Tibial nerve (tissue), 4 donors: ENCODE data around the gene ADI1. TPM values are rescaled to one million over a fixed set of nuclear protein-coding genes. Genes with fewer than 3 reads are reported as not detected.

Source experiments
- DNase-seq, 2 donors: peaks; one replicate each; pipeline ENCODE4 v3.0.0-alpha.2; 2019; ENCODE audit warnings: low spot score in 2 of 2
- H3K27ac ChIP-seq, 4 donors: fragments of 200-600 bp; sonication (generic) in 3 of 4; one replicate each; pipeline ENCODE4 v1.5.1; 2017 to 2019; ENCODE audit warnings: mild to moderate bottlenecking in 1 of 4
- H3K27me3 ChIP-seq, 2 donors: fragments of 200-600 bp; sonication (generic) in 1 of 2; one replicate each; pipeline versions ENCODE4 v1.5.1 to v1.6.0; 2017 to 2019
- H3K36me3 ChIP-seq, 3 donors: fragments of 200-600 bp; sonication (generic); one replicate each; pipeline ENCODE4 v1.5.1; 2018 to 2019
- H3K4me1 ChIP-seq, 4 donors: fragments of 200-600 bp; sonication (generic) in 3 of 4; one replicate each; pipeline ENCODE4 v1.5.1; 2017 to 2019
- H3K4me3 ChIP-seq, 4 donors: fragments of 200-600 bp; sonication (generic) in 3 of 4; one replicate each; pipeline ENCODE4 v1.5.1; 2017 to 2019; ENCODE audit warnings: mild to moderate bottlenecking in 1 of 4, moderate library complexity in 1 of 4
- H3K9me3 ChIP-seq, 4 donors: fragments of 200-600 bp; sonication (generic) in 3 of 4; one replicate each; pipeline ENCODE4 v1.5.1; 2017 to 2019
- EP300 ChIP-seq, 2 donors: sonication (generic); formaldehyde crosslinking; IDR thresholded peaks; one replicate each; pipeline ENCODE4 v1.6.1; 2017; ENCODE audit warnings: antibody characterized with exemption in 2 of 2, mild to moderate bottlenecking in 1 of 2
- POLR2A ChIP-seq, 2 donors: fragments of 450-650 bp; IDR thresholded peaks; one replicate each; pipeline ENCODE4 v1.6.1; 2017; ENCODE audit warnings: antibody characterized with exemption in 2 of 2, mild to moderate bottlenecking in 2 of 2, moderate library complexity in 2 of 2
- WGBS, 2 donors: methylation state at CpG; one replicate each; pipeline ENCODE4 v1.1.5; 2018; 5-methylcytosine and 5-hydroxymethylcytosine counted together
- total RNA-seq, 4 donors: library from RNA; depleted of rRNA; stranded (reverse); fragments of >200 nt; gene quantifications; one replicate each; pipeline ENCODE4 v1.1.0, GENCODE V29; 2016
- TF ChIP-seq, protein P1 (sequence below), 5 experiments: fragments of 200-600 bp in 3 of 5; fragments of 450-650 bp in 2 of 5; sonication (generic) in 3 of 5; IDR thresholded peaks; one replicate each; pipeline ENCODE4 v1.5.1; 2016 to 2019; ENCODE audit warnings: antibody characterized with exemption in 5 of 5, mild to moderate bottlenecking in 3 of 5, moderate library complexity in 2 of 5

Gene ADI1
- total RNA-seq, 4 donors from 2014 or later: 51.9 to 112 (median 106) TPM

DNA sequence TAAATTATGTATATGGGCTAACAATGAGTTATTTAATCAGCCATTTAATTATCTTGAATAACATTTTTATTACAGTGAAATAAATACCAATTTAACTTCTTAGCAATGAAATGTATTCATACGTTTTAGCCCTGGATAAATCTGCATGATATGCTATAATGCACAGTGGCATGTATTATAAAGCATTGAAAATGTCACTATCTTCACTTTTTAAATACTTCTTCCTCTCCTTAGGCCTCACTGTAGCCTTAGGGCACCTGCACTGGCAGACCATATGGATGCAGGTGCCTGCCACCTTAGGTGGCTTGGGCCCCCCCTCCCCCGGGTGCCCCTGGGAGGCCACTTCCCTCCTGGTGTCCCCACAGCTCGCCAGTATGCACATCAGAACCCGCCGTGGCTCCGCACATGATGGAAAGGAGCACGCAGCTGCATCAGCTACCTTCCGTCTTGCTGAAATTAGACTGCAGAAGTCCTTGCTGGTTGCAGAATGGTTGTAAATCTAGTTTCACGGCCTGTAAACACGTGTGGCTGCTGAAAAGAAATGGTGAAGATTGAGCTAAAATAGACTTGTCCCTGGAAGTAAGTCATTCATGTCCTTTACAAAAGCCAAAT, 56.7 kb downstream of the ADI1 start:
- 68 to 70% methylated on average over 10 of the region's 10 CpGs for WGBS, 2 donors
- Histone ChIP-seq H3K9me3 (no peaks in the 10 kb centered on the region), H3K4me3 (no peak overlapping the region), H3K27ac (peak overlapping the region in 3 of 4 donors; percentile 36 to 95 (median 60)), H3K36me3 (peaks cover 0 to 64% (median 0%) of the 10 kb centered on the region in 3 donors), H3K4me1 (peaks cover 0 to 38% (median 16%) of the 10 kb centered on the region in 4 donors), H3K27me3 (no peaks in the 10 kb centered on the region)
- TF ChIP-seq, protein P1, sequence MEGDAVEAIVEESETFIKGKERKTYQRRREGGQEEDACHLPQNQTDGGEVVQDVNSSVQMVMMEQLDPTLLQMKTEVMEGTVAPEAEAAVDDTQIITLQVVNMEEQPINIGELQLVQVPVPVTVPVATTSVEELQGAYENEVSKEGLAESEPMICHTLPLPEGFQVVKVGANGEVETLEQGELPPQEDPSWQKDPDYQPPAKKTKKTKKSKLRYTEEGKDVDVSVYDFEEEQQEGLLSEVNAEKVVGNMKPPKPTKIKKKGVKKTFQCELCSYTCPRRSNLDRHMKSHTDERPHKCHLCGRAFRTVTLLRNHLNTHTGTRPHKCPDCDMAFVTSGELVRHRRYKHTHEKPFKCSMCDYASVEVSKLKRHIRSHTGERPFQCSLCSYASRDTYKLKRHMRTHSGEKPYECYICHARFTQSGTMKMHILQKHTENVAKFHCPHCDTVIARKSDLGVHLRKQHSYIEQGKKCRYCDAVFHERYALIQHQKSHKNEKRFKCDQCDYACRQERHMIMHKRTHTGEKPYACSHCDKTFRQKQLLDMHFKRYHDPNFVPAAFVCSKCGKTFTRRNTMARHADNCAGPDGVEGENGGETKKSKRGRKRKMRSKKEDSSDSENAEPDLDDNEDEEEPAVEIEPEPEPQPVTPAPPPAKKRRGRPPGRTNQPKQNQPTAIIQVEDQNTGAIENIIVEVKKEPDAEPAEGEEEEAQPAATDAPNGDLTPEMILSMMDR (IDR thresholded peaks at IDR 0.05): peak in 2 of 5 experiments; percentile 2 to 4
- no peak for TF ChIP-seq EP300 (IDR thresholded peaks at IDR 0.05)
- peak in 1 of 2 donors; percentile 10 for DNase-seq

DNA sequence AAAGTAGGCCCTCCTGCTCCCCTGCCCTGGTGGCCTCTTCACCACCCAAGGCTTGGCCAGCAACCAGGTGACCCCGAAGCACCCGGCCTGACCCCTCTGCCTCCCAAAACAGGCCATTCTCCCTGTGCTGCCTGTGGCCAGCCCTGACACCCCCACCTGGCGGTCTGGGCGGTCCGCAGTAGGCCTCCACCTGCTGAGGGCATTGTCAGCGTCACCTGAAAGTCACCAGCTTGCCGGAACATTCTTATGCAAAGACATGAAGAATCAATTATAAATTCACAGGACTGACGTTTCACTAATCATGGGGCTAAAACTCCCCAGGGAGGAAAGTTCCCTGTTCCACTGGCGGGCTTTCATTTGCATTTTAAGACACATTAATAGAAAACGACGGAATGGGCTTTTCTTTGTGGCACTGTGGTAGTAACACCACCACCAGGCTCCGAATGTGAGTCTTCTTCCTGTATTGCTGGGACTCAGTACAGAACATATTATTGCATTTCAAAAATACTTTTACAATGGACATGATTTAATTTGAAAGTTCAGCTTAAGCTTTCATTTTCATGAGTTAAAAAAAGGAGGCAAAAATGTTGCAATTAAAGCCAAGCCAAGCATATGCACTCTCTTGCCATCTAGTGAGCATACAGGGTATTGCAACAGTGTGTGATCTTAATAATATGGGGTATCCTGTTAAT, 57.4 kb downstream of the ADI1 start:
- Histone ChIP-seq H3K4me1 (peaks cover 0 to 37% (median 16%) of the 10 kb centered on the region in 4 donors), H3K27ac (peak overlapping the region; percentile 37 to 95 (median 71)), H3K36me3 (peaks cover 0 to 64% (median 0%) of the 10 kb centered on the region in 3 donors), H3K4me3 (no peak overlapping the region), H3K9me3 (no peaks in the 10 kb centered on the region), H3K27me3 (no peaks in the 10 kb centered on the region)
- peak; percentile 12 to 87 for DNase-seq
- 41 to 62% methylated on average over 7 to 12 of the region's 12 CpGs for WGBS, 2 donors
- TF ChIP-seq, protein P1 (IDR thresholded peaks at IDR 0.05): peak; percentile 82 to 94 (median 87)
- no peak for TF ChIP-seq EP300 (IDR thresholded peaks at IDR 0.05)

- TF ChIP-seq EP300 (IDR thresholded peaks at IDR 0.05) (no peak), POLR2A (IDR thresholded peaks at IDR 0.05) (no peak)
- TF ChIP-seq, protein P1 (IDR thresholded peaks at IDR 0.05): no peak
- H3K27ac ChIP-seq: peak overlapping the region; percentile 37 to 95 (median 71)
- no peak overlapping the region for H3K4me3 ChIP-seq
- WGBS, 2 donors: 88 to 89% methylated on average over 34 to 38 of the region's 38 CpGs
- H3K36me3 ChIP-seq: peaks cover 0 to 64% (median 0%) of the 10 kb centered on the region in 3 donors
- peaks cover 0 to 30% (median 14%) of the 10 kb centered on the region in 4 donors for H3K4me1 ChIP-seq
- no peaks in the 10 kb centered on the region for H3K9me3 ChIP-seq
- DNase-seq: peak in 1 of 2 donors; percentile 11
- H3K27me3 ChIP-seq: no peaks in the 10 kb centered on the region
Observed at GRCh38 chr2:3460831-3461800, 58.2 kb downstream of the ADI1 start.

- peak in 1 of 2 donors; percentile 11 for TF ChIP-seq EP300 (IDR thresholded peaks at IDR 0.05)
- no peak for TF ChIP-seq POLR2A (IDR thresholded peaks at IDR 0.05)
- H3K27ac ChIP-seq: peak overlapping the region in 3 of 4 donors; percentile 43 to 95 (median 53)
Observed at GRCh38 chr2:3460156-3460555, 59.2 kb downstream of the ADI1 start.

More at GRCh38 chr2:3460156-3460555, 59.2 kb downstream of the ADI1 start:
- no peaks in the 10 kb centered on the region for H3K27me3 ChIP-seq
- 41 to 61% methylated on average over 11 of the region's 11 CpGs for WGBS, 2 donors
- DNase-seq: no peak
- H3K4me1 ChIP-seq: peaks cover 0 to 26% (median 10%) of the 10 kb centered on the region in 4 donors
- H3K9me3 ChIP-seq: no peaks in the 10 kb centered on the region
- peaks cover 0 to 56% (median 0%) of the 10 kb centered on the region in 3 donors for H3K36me3 ChIP-seq
- no peak overlapping the region for H3K4me3 ChIP-seq
